SK-N-SH treated with all-trans-retinoic acid at 6 μM for 48 hours (cell line): ENCODE measurements around the gene TANC1.

Experiments used
- ATAC-seq: fragments of 200-7000 bp; cut with Tn5 transposase; 3 replicates; pipeline ENCODE4 v1.9.1; 2020; ENCODE audit warnings: mild to moderate bottlenecking, moderate library complexity
- ARNTL ChIP-seq: fragments of 450-650 bp; formaldehyde crosslinking; IDR thresholded peaks from 2 replicates; pipeline ENCODE4 v1.5.0; 2020; ENCODE audit warnings: low read depth, mild to moderate bottlenecking, moderate library complexity, borderline replicate concordance
- BACH2 ChIP-seq: fragments of 250-450 bp; sonication (Bioruptor Pico); IDR thresholded peaks from 2 replicates; pipeline ENCODE4 v1.9.0; 2021; ENCODE audit warnings: mild to moderate bottlenecking, borderline replicate concordance
- CSDC2 ChIP-seq: fragments of 250-450 bp; sonication (Bioruptor Pico); IDR thresholded peaks from 2 replicates; pipeline ENCODE4 v1.5.0; 2020; ENCODE audit warnings: mild to moderate bottlenecking, moderate library complexity
- ESRRG ChIP-seq: fragments of 250-450 bp; sonication (Bioruptor Pico); IDR thresholded peaks from 2 replicates; pipeline ENCODE4 v1.6.1; 2021; ENCODE audit warnings: mild to moderate bottlenecking
- GLIS3 ChIP-seq: fragments of 250-450 bp; sonication (Bioruptor Pico); IDR thresholded peaks from 2 replicates; pipeline ENCODE4 v1.5.0; 2020; ENCODE audit warnings: mild to moderate bottlenecking, moderate library complexity
- ISL1 ChIP-seq: fragments of 250-450 bp; sonication (Bioruptor Pico); IDR thresholded peaks from 2 replicates; pipeline ENCODE4 v2.1.2; 2022; ENCODE audit warnings: mild to moderate bottlenecking, moderate library complexity
- OSR1 ChIP-seq: fragments of 250-450 bp; sonication (Bioruptor Pico); IDR thresholded peaks from 2 replicates; pipeline ENCODE4 v1.8.0; 2022; ENCODE audit warnings: moderate library complexity, mild to moderate bottlenecking, inconsistent platforms
- RARB ChIP-seq: fragments of 250-450 bp; sonication (Bioruptor Pico); IDR thresholded peaks from 2 replicates; pipeline ENCODE4 v1.8.0; 2021; ENCODE audit warnings: mild to moderate bottlenecking, moderate library complexity
- SNAI2 ChIP-seq: fragments of 250-450 bp; sonication (Bioruptor Pico); IDR thresholded peaks from 2 replicates; pipeline ENCODE4 v1.5.0; 2020; ENCODE audit warnings: mild to moderate bottlenecking, moderate library complexity
- TCF4 ChIP-seq: fragments of 250-450 bp; sonication (Bioruptor Pico); IDR thresholded peaks from 2 replicates; pipeline ENCODE4 v1.8.0; 2021; ENCODE audit warnings: mild to moderate bottlenecking, moderate library complexity, borderline replicate concordance
- TOX ChIP-seq: fragments of 250-450 bp; sonication (Bioruptor Pico); IDR thresholded peaks from 2 replicates; pipeline ENCODE4 v1.8.0; 2021; ENCODE audit warnings: mild to moderate bottlenecking, moderate library complexity, borderline replicate concordance
- ZC3H10 ChIP-seq: fragments of 250-450 bp; sonication (Bioruptor Pico); IDR thresholded peaks from 2 replicates; pipeline ENCODE4 v1.5.1; 2021; ENCODE audit warnings: mild to moderate bottlenecking, moderate library complexity
- ZFP3 ChIP-seq: fragments of 250-450 bp; sonication (Bioruptor Pico); IDR thresholded peaks from 2 replicates; pipeline ENCODE4 v1.5.0; 2020; ENCODE audit warnings: mild to moderate bottlenecking, moderate library complexity
- ZFP30 ChIP-seq: fragments of 450-650 bp; formaldehyde crosslinking; IDR thresholded peaks from 2 replicates; pipeline ENCODE4 v1.5.0; 2022; ENCODE audit warnings: mild to moderate bottlenecking, moderate library complexity
- ZNF565 ChIP-seq: fragments of 450-650 bp; formaldehyde crosslinking; conservative IDR thresholded peaks from 2 replicates; pipeline ENCODE4 v1.5.0; 2020; ENCODE audit warnings: low read depth, mild to moderate bottlenecking, moderate library complexity
- ZNF70 ChIP-seq: fragments of 450-650 bp; formaldehyde crosslinking; IDR thresholded peaks from 2 replicates; pipeline ENCODE4 v1.5.0; 2020; ENCODE audit warnings: mild to moderate bottlenecking, moderate library complexity
- ZNF8 ChIP-seq: fragments of 450-650 bp; formaldehyde crosslinking; IDR thresholded peaks from 2 replicates; pipeline ENCODE4 v1.5.0; 2020; ENCODE audit warnings: mild to moderate bottlenecking, moderate library complexity
- TF ChIP-seq, protein P1 (sequence below): fragments of 250-450 bp; sonication (Bioruptor Pico); IDR thresholded peaks from 2 replicates; pipeline ENCODE4 v1.5.0; 2020; ENCODE audit warnings: mild to moderate bottlenecking, moderate library complexity
- TF ChIP-seq, protein P2 (sequence below): fragments of 250-450 bp; sonication (Bioruptor Pico); IDR thresholded peaks from 2 replicates; pipeline ENCODE4 v1.8.0; 2020; ENCODE audit warnings: mild to moderate bottlenecking, moderate library complexity, borderline replicate concordance
- TF ChIP-seq, protein P3 (sequence below): fragments of 250-450 bp; sonication (Bioruptor Pico); IDR thresholded peaks from 2 replicates; pipeline ENCODE4 v1.5.1; 2021; ENCODE audit warnings: mild to moderate bottlenecking, moderate library complexity
- TF ChIP-seq, protein P4 (sequence below): fragments of 250-450 bp; sonication (Bioruptor Pico); IDR thresholded peaks from 2 replicates; pipeline ENCODE4 v1.5.1; 2020; ENCODE audit warnings: low read depth, mild to moderate bottlenecking, moderate library complexity
- TF ChIP-seq, protein P5 (sequence below): fragments of 250-450 bp; sonication (Bioruptor Pico); IDR thresholded peaks from 2 replicates; pipeline ENCODE4 v1.8.0; 2021; ENCODE audit warnings: low read depth, mild to moderate bottlenecking, moderate library complexity, borderline replicate concordance

TANC1 gene

DNA sequence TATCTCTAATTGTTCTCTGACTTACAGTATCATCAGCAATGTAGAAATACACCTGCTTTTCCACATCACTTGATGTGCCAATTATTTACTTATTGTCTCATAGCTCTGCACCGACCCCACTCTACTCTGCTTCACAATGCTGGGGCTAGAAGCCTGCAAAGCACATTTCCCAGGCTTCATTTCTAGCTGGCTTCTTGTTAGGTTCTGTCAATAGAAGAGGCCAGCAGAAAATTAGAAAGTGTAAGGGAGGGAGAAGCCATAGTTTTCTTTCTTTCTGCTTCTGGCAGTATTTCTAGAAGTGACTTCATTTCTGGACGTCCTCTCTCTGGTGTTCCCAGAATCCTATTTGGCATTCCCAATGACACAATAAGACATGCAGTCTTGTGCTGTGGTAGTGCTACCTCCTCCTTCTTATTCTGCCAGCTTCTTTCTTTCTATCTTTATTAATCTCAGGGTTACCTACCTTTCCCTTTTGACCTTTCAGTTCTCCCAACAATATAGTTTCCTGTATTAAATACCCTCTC lies 12.5 kb upstream of the TANC1 start:
- ATAC-seq: no peak
- TF ChIP-seq SNAI2: no peak
- TF ChIP-seq ZFP30 (CRISPR knock-in tag): no peak
- TF ChIP-seq ZFP3 (CRISPR knock-in tag): no peak
- TF ChIP-seq ARNTL: no peak
- no peak for TF ChIP-seq ZNF8 (CRISPR knock-in tag)
- no peak for TF ChIP-seq TOX (CRISPR knock-in tag)
- TF ChIP-seq ZC3H10 (CRISPR knock-in tag): no peak
- TF ChIP-seq, protein P1, sequence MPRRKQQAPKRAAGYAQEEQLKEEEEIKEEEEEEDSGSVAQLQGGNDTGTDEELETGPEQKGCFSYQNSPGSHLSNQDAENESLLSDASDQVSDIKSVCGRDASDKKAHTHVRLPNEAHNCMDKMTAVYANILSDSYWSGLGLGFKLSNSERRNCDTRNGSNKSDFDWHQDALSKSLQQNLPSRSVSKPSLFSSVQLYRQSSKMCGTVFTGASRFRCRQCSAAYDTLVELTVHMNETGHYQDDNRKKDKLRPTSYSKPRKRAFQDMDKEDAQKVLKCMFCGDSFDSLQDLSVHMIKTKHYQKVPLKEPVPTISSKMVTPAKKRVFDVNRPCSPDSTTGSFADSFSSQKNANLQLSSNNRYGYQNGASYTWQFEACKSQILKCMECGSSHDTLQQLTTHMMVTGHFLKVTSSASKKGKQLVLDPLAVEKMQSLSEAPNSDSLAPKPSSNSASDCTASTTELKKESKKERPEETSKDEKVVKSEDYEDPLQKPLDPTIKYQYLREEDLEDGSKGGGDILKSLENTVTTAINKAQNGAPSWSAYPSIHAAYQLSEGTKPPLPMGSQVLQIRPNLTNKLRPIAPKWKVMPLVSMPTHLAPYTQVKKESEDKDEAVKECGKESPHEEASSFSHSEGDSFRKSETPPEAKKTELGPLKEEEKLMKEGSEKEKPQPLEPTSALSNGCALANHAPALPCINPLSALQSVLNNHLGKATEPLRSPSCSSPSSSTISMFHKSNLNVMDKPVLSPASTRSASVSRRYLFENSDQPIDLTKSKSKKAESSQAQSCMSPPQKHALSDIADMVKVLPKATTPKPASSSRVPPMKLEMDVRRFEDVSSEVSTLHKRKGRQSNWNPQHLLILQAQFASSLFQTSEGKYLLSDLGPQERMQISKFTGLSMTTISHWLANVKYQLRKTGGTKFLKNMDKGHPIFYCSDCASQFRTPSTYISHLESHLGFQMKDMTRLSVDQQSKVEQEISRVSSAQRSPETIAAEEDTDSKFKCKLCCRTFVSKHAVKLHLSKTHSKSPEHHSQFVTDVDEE (CRISPR knock-in tag): no peak
- TF ChIP-seq, protein P2, sequence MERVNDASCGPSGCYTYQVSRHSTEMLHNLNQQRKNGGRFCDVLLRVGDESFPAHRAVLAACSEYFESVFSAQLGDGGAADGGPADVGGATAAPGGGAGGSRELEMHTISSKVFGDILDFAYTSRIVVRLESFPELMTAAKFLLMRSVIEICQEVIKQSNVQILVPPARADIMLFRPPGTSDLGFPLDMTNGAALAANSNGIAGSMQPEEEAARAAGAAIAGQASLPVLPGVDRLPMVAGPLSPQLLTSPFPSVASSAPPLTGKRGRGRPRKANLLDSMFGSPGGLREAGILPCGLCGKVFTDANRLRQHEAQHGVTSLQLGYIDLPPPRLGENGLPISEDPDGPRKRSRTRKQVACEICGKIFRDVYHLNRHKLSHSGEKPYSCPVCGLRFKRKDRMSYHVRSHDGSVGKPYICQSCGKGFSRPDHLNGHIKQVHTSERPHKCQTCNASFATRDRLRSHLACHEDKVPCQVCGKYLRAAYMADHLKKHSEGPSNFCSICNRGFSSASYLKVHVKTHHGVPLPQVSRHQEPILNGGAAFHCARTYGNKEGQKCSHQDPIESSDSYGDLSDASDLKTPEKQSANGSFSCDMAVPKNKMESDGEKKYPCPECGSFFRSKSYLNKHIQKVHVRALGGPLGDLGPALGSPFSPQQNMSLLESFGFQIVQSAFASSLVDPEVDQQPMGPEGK (CRISPR knock-in tag): no peak
- TF ChIP-seq OSR1 (CRISPR knock-in tag): no peak
- TF ChIP-seq CSDC2 (CRISPR knock-in tag): no peak
- TF ChIP-seq ZNF565 (CRISPR knock-in tag): no peak
- TF ChIP-seq RARB (CRISPR knock-in tag): no peak
- no peak for TF ChIP-seq BACH2 (CRISPR knock-in tag)
- TF ChIP-seq, protein P3, sequence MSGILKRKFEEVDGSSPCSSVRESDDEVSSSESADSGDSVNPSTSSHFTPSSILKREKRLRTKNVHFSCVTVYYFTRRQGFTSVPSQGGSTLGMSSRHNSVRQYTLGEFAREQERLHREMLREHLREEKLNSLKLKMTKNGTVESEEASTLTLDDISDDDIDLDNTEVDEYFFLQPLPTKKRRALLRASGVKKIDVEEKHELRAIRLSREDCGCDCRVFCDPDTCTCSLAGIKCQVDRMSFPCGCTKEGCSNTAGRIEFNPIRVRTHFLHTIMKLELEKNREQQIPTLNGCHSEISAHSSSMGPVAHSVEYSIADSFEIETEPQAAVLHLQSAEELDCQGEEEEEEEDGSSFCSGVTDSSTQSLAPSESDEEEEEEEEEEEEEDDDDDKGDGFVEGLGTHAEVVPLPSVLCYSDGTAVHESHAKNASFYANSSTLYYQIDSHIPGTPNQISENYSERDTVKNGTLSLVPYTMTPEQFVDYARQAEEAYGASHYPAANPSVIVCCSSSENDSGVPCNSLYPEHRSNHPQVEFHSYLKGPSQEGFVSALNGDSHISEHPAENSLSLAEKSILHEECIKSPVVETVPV (CRISPR knock-in tag): no peak
- no peak for TF ChIP-seq ESRRG (CRISPR knock-in tag)
- no peak for TF ChIP-seq ZNF70 (CRISPR knock-in tag)
- TF ChIP-seq, protein P4, sequence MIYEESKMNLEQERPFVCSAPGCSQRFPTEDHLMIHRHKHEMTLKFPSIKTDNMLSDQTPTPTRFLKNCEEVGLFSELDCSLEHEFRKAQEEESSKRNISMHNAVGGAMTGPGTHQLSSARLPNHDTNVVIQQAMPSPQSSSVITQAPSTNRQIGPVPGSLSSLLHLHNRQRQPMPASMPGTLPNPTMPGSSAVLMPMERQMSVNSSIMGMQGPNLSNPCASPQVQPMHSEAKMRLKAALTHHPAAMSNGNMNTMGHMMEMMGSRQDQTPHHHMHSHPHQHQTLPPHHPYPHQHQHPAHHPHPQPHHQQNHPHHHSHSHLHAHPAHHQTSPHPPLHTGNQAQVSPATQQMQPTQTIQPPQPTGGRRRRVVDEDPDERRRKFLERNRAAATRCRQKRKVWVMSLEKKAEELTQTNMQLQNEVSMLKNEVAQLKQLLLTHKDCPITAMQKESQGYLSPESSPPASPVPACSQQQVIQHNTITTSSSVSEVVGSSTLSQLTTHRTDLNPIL (CRISPR knock-in tag): no peak
- no peak for TF ChIP-seq TCF4 (CRISPR knock-in tag)

DNA sequence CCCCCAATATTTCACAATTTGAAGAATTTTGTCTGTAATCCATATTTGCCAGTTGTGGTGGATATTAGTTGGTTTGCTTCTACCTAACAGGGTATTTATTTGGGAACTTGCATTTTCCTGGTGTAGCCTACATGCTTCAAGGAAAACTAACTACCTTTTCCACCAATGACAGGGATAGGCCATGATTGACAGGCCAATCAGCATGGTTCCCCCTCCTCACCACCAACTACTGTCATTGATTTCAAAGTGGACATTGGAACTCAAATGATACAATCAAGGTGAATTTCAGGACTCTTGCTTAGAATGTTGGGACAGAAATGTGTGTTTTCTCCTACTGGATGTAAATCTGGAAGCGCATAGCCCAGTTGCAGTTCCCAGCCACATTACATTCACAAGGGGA lies 10.1 kb upstream of the TANC1 start:
- TF ChIP-seq, protein P5, sequence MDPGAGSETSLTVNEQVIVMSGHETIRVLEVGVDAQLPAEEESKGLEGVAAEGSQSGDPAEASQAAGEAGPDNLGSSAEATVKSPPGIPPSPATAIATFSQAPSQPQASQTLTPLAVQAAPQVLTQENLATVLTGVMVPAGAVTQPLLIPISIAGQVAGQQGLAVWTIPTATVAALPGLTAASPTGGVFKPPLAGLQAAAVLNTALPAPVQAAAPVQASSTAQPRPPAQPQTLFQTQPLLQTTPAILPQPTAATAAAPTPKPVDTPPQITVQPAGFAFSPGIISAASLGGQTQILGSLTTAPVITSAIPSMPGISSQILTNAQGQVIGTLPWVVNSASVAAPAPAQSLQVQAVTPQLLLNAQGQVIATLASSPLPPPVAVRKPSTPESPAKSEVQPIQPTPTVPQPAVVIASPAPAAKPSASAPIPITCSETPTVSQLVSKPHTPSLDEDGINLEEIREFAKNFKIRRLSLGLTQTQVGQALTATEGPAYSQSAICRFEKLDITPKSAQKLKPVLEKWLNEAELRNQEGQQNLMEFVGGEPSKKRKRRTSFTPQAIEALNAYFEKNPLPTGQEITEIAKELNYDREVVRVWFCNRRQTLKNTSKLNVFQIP (CRISPR knock-in tag): no peak
- no peak for TF ChIP-seq ZC3H10 (CRISPR knock-in tag)
- no peak for TF ChIP-seq ZFP3 (CRISPR knock-in tag)
- TF ChIP-seq ZNF565 (CRISPR knock-in tag): no peak
- no peak for TF ChIP-seq TCF4 (CRISPR knock-in tag)
- no peak for TF ChIP-seq ISL1 (CRISPR knock-in tag)
- TF ChIP-seq, protein P1 (CRISPR knock-in tag): no peak
- TF ChIP-seq ZNF8 (CRISPR knock-in tag): no peak
- no peak for TF ChIP-seq TOX (CRISPR knock-in tag)
- no peak for TF ChIP-seq ZNF70 (CRISPR knock-in tag)
- no peak for TF ChIP-seq GLIS3 (CRISPR knock-in tag)
- no peak for TF ChIP-seq RARB (CRISPR knock-in tag)
- no peak for TF ChIP-seq CSDC2 (CRISPR knock-in tag)
- ATAC-seq: no peak
